Measurements from ENCODE around the gene LIAS.

DNA sequence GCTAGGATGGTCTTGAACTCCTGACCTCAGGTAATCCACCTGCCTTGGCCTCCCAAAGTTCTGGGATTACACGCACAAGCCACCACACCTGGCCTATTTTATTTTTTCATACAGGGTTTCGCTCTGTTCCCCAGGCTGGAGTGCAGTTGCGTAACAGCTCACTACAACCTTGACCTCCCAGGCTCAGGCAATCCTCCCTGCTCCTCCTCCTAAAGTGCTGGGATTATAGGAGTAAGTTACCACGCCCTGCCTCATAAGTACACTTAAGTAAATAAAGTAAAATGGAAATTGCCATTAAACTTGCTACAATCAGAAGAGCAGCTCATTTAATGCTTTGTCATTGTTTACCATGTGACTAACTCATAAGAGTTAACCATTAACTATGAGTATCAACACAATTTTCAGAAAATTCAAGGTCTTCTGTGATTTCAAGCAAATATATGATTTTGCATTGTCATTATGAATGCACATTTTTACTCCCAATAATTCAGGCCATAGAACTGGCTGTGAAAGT, 56.1 kb downstream of the LIAS start:
- TF ChIP-seq, protein P1, sequence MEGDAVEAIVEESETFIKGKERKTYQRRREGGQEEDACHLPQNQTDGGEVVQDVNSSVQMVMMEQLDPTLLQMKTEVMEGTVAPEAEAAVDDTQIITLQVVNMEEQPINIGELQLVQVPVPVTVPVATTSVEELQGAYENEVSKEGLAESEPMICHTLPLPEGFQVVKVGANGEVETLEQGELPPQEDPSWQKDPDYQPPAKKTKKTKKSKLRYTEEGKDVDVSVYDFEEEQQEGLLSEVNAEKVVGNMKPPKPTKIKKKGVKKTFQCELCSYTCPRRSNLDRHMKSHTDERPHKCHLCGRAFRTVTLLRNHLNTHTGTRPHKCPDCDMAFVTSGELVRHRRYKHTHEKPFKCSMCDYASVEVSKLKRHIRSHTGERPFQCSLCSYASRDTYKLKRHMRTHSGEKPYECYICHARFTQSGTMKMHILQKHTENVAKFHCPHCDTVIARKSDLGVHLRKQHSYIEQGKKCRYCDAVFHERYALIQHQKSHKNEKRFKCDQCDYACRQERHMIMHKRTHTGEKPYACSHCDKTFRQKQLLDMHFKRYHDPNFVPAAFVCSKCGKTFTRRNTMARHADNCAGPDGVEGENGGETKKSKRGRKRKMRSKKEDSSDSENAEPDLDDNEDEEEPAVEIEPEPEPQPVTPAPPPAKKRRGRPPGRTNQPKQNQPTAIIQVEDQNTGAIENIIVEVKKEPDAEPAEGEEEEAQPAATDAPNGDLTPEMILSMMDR (IDR thresholded peaks at IDR 0.05) = no peak
- no peak for TF ChIP-seq EP300 (IDR thresholded peaks at IDR 0.05)
- TF ChIP-seq POLR2AphosphoS5 (IDR thresholded peaks at IDR 0.05) = no peak
- no peak for TF ChIP-seq POLR2A (IDR thresholded peaks at IDR 0.05)

All from suprapubic skin (tissue), 4 donors.